ENCODE measurements around the gene LCE1B.

Gene LCE1B

DNA sequence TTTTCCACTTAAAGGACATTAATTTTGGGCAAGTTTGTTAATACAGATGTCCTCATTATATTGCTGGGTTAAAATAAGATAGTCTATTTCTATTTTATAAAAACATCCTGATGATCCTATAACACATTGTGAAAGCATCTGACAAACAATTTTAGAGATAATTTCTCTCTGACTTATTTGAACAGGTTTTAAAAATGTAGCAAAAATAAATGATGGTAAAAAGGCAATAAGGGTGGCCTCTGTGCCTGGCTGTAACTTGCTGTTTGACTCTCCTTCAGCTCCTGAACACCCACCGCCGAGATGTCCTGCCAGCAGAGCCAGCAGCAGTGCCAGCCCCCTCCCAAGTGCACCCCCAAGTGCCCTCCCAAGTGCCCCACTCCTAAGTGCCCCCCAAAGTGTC, 15.4 kb downstream of the LCE1B start, which contains the start of gene LCE1A:
TSS of gene LCE1A (plus strand) at position 301 of the 400 bp plus-strand sequence. CDS start at position 301, 0 bp downstream.
- DNase-seq = no peak
- WGBS (ENCODE audit: extremely low coverage, insufficient coverage, insufficient read length) = no CpG with 5 or more reads among the region's 2 CpGs
- no peak within 1 kb of the TSS for H2AFZ ChIP-seq (ENCODE audit: insufficient read depth, low read length, poor library complexity)

DNA sequence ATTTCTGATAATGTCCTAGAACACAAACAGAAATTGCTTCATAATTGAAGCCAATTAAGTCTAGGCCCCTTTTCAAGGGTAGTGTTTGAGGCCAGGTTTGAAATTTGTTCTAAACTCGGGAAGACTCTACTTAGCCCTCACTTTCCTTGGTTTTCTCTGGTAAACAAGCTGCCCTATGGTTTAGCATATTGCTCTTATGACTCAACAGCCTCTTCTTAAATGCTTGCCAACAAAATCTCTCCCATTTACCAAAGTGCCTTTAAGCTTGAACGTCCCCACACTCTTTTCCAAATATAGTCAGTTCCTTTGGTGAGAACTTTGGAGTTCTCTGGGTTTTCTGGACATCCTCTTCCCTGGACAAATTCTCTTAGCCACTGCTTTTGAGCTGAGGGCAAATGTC, 25.1 kb downstream of the LCE1B start:
- Histone ChIP-seq H2BK12ac (ENCODE audit: low read length) (no peak overlapping the region), H4K12ac (ENCODE audit: low read depth, low read length) (no peak overlapping the region), H3K4ac (ENCODE audit: low read depth, low read length) (no peak overlapping the region), H3K14ac (ENCODE audit: low read length) (no peak overlapping the region), H2BK120ac (ENCODE audit: insufficient read depth, low read length, poor library complexity) (no peak overlapping the region), H4K8ac (ENCODE audit: low read depth, low read length) (no peak overlapping the region), H3K4me2 (ENCODE audit: low read length) (no peak overlapping the region), H3K9ac (ENCODE audit: low read length) (no peak overlapping the region), H3K18ac (ENCODE audit: low read length) (no peak overlapping the region), H3K4me3 (ENCODE audit: low read depth, low read length) (no peak overlapping the region), H3K79me2 (ENCODE audit: control insufficient read depth, insufficient read depth, low read length, poor library complexity) (no peaks in the 10 kb centered on the region), H3K27ac (ENCODE audit: low read depth, low read length) (no peak overlapping the region), H3K23ac (ENCODE audit: low read length) (no peak overlapping the region), H3K4me1 (ENCODE audit: control insufficient read depth in 1 of 2, insufficient read depth in 2 of 2, low read length in 2 of 2) (no peaks in the 10 kb centered on the region), H3K27me3 (ENCODE audit: insufficient read depth, low read length) (no peaks in the 10 kb centered on the region), H3K36me3 (ENCODE audit: control insufficient read depth in 1 of 2, insufficient read depth in 2 of 2, low read length in 2 of 2) (no peaks in the 10 kb centered on the region), H2BK5ac (ENCODE audit: low read depth, low read length, poor library complexity) (no peak overlapping the region), H2AK5ac (ENCODE audit: low read length) (no peak overlapping the region), H2AFZ (ENCODE audit: insufficient read depth, low read length, poor library complexity) (no peak overlapping the region), H4K91ac (ENCODE audit: low read depth, low read length) (no peak overlapping the region), H3K79me1 (ENCODE audit: low read length) (no peaks in the 10 kb centered on the region), H3K9me3 (ENCODE audit: insufficient read depth, low read depth, low read length) (no peaks in the 10 kb centered on the region)
- no peak for DNase-seq
- WGBS (ENCODE audit: extremely low coverage, insufficient coverage, insufficient read length) = no CpG with 5 or more reads among the region's 2 CpGs

More for the DNA sequence above, 15.4 kb downstream of the LCE1B start, which contains the start of gene LCE1A:
- Histone ChIP-seq H4K8ac (ENCODE audit: low read depth, low read length) (no peak within 1 kb of the TSS), H3K79me2 (ENCODE audit: control insufficient read depth, insufficient read depth, low read length, poor library complexity) (no peaks in the 10 kb centered on the region), H3K18ac (ENCODE audit: low read length) (no peak within 1 kb of the TSS), H3K9me3 (ENCODE audit: insufficient read depth, low read depth, low read length) (peaks cover 10% of the 10 kb centered on the region), H3K14ac (ENCODE audit: low read length) (no peak within 1 kb of the TSS), H3K36me3 (ENCODE audit: control insufficient read depth in 1 of 2, insufficient read depth in 2 of 2, low read length in 2 of 2) (no peaks in the 10 kb centered on the region), H3K27me3 (ENCODE audit: insufficient read depth, low read length) (no peaks in the 10 kb centered on the region), H2BK5ac (ENCODE audit: low read depth, low read length, poor library complexity) (no peak within 1 kb of the TSS), H4K12ac (ENCODE audit: low read depth, low read length) (no peak within 1 kb of the TSS), H2BK120ac (ENCODE audit: insufficient read depth, low read length, poor library complexity) (no peak within 1 kb of the TSS), H3K4me3 (ENCODE audit: low read depth, low read length) (no peak within 1 kb of the TSS), H3K4ac (ENCODE audit: low read depth, low read length) (no peak within 1 kb of the TSS), H2BK12ac (ENCODE audit: low read length) (no peak within 1 kb of the TSS), H3K9ac (ENCODE audit: low read length) (no peak within 1 kb of the TSS), H3K4me2 (ENCODE audit: low read length) (no peak within 1 kb of the TSS), H3K23ac (ENCODE audit: low read length) (no peak within 1 kb of the TSS), H3K79me1 (ENCODE audit: low read length) (no peaks in the 10 kb centered on the region), H2AK5ac (ENCODE audit: low read length) (no peak within 1 kb of the TSS), H3K4me1 (ENCODE audit: control insufficient read depth in 1 of 2, insufficient read depth in 2 of 2, low read length in 2 of 2) (no peaks in the 10 kb centered on the region), H3K27ac (ENCODE audit: low read depth, low read length) (no peak within 1 kb of the TSS), H4K91ac (ENCODE audit: low read depth, low read length) (no peak within 1 kb of the TSS)

DNA sequence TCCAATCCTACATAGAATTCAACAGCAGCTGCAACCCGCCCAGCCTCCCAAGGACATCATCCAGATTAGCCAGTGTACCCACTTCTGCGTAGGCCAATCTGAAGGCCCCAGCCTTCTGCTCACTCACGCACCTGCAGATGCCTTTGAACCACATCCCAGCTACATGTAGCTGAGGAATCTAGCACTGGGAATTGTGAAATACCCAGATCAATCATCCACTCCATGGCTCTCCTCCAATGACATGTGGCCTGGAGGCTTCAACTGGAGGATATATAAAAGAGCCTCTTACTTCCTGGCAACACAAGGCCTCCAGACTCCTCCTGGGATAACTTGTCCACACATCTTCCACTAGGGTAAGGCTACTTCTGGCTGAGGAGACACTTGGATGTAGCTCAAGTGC, 30.8 kb downstream of the LCE1B start, which contains the start of gene LCE6A:
TSS of gene LCE6A (plus strand) at position 301 of the 400 bp plus-strand sequence. CDS start 665 bp downstream, outside the sequence.
- Histone ChIP-seq H2BK120ac (ENCODE audit: insufficient read depth, low read length, poor library complexity) (no peak within 1 kb of the TSS), H3K4me1 (ENCODE audit: control insufficient read depth in 1 of 2, insufficient read depth in 2 of 2, low read length in 2 of 2) (no peaks in the 10 kb centered on the region), H3K23ac (ENCODE audit: low read length) (no peak within 1 kb of the TSS), H2BK12ac (ENCODE audit: low read length) (no peak within 1 kb of the TSS), H3K14ac (ENCODE audit: low read length) (no peak within 1 kb of the TSS), H4K12ac (ENCODE audit: low read depth, low read length) (no peak within 1 kb of the TSS), H3K4ac (ENCODE audit: low read depth, low read length) (no peak within 1 kb of the TSS), H3K18ac (ENCODE audit: low read length) (no peak within 1 kb of the TSS), H3K9me3 (ENCODE audit: insufficient read depth, low read depth, low read length) (peaks cover 11% of the 10 kb centered on the region), H2BK5ac (ENCODE audit: low read depth, low read length, poor library complexity) (no peak within 1 kb of the TSS), H2AK5ac (ENCODE audit: low read length) (no peak within 1 kb of the TSS), H3K9ac (ENCODE audit: low read length) (no peak within 1 kb of the TSS), H3K79me1 (ENCODE audit: low read length) (no peaks in the 10 kb centered on the region), H3K27me3 (ENCODE audit: insufficient read depth, low read length) (no peaks in the 10 kb centered on the region), H3K36me3 (ENCODE audit: control insufficient read depth in 1 of 2, insufficient read depth in 2 of 2, low read length in 2 of 2) (no peaks in the 10 kb centered on the region), H2AFZ (ENCODE audit: insufficient read depth, low read length, poor library complexity) (no peak within 1 kb of the TSS), H3K79me2 (ENCODE audit: control insufficient read depth, insufficient read depth, low read length, poor library complexity) (no peaks in the 10 kb centered on the region), H4K91ac (ENCODE audit: low read depth, low read length) (no peak within 1 kb of the TSS), H3K4me3 (ENCODE audit: low read depth, low read length) (no peak within 1 kb of the TSS), H3K4me2 (ENCODE audit: low read length) (no peak within 1 kb of the TSS), H3K27ac (ENCODE audit: low read depth, low read length) (no peak within 1 kb of the TSS), H4K8ac (ENCODE audit: low read depth, low read length) (no peak within 1 kb of the TSS)
- no peak for DNase-seq
- no CpG with 5 or more reads among the region's 3 CpGs for WGBS (ENCODE audit: extremely low coverage, insufficient coverage, insufficient read length)

DNA sequence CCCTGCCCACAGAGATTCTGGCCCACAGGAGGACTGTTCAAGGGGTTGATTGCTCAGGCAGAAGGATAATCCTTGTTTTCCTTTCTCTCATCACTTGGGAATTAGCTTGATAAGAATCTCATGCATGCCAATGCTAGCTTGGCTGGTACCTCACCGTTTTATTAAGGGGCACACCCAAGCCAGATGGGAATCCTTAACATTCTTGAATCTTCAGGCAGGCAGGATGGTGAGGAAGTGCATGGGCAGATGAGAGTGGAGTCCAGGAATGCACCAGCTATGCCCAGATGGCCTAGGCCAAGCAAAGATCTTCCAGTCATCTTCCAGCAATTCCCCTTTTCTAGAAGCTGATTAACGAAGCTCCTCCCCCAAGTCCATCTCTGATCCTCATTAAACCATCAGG, 43.9 kb downstream of the LCE1B start:
- Histone ChIP-seq H3K79me2 (ENCODE audit: control insufficient read depth, insufficient read depth, low read length, poor library complexity) (no peaks in the 10 kb centered on the region), H3K9me3 (ENCODE audit: insufficient read depth, low read depth, low read length) (peaks cover 15% of the 10 kb centered on the region), H3K9ac (ENCODE audit: low read length) (no peak overlapping the region), H4K91ac (ENCODE audit: low read depth, low read length) (no peak overlapping the region), H2AK5ac (ENCODE audit: low read length) (no peak overlapping the region), H3K4me3 (ENCODE audit: low read depth, low read length) (no peak overlapping the region), H3K4ac (ENCODE audit: low read depth, low read length) (no peak overlapping the region), H3K27ac (ENCODE audit: low read depth, low read length) (no peak overlapping the region), H3K4me1 (ENCODE audit: control insufficient read depth in 1 of 2, insufficient read depth in 2 of 2, low read length in 2 of 2) (no peaks in the 10 kb centered on the region), H2BK120ac (ENCODE audit: insufficient read depth, low read length, poor library complexity) (no peak overlapping the region), H4K8ac (ENCODE audit: low read depth, low read length) (no peak overlapping the region), H3K14ac (ENCODE audit: low read length) (no peak overlapping the region), H2BK12ac (ENCODE audit: low read length) (no peak overlapping the region), H3K27me3 (ENCODE audit: insufficient read depth, low read length) (no peaks in the 10 kb centered on the region), H3K4me2 (ENCODE audit: low read length) (no peak overlapping the region), H2AFZ (ENCODE audit: insufficient read depth, low read length, poor library complexity) (no peak overlapping the region), H3K23ac (ENCODE audit: low read length) (no peak overlapping the region), H2BK5ac (ENCODE audit: low read depth, low read length, poor library complexity) (no peak overlapping the region), H3K18ac (ENCODE audit: low read length) (no peak overlapping the region), H4K12ac (ENCODE audit: low read depth, low read length) (no peak overlapping the region), H3K79me1 (ENCODE audit: low read length) (no peaks in the 10 kb centered on the region), H3K36me3 (ENCODE audit: control insufficient read depth in 1 of 2, insufficient read depth in 2 of 2, low read length in 2 of 2) (no peaks in the 10 kb centered on the region)
- WGBS (ENCODE audit: extremely low coverage, insufficient coverage, insufficient read length) = no CpG with 5 or more reads among the region's 2 CpGs
- no peak for DNase-seq
